ENCODE results near the gene CFAP99. TPM values are rescaled to one million over a fixed set of nuclear protein-coding genes. Genes with fewer than 3 reads are reported as not detected.

CFAP99 gene
- total and polyA plus RNA-seq, 2 of the 8 experiments (the other 6 are each of a cell fraction or from before 2014, with no cell fraction given), result not detected

GRCh38 chr4:2445571-2445970 lies 26.8 kb downstream of the CFAP99 start:
- no peaks in the 10 kb centered on the region for H3K79me1 ChIP-seq (ENCODE audit: low read depth, low read length)
- no peak overlapping the region for H3K9ac ChIP-seq (replicated peaks in 1 of 4; ENCODE audit: extremely low read depth in 1 of 4, low read depth in 3 of 4, low read length in 3 of 4)
- H3K56ac ChIP-seq (replicated peaks; ENCODE audit: insufficient read length, low read depth, low read length), result no peak overlapping the region
- H3K4ac ChIP-seq (replicated peaks; ENCODE audit: insufficient read length, low read depth, low read length), result no peak overlapping the region
- no peak overlapping the region for H2BK12ac ChIP-seq (ENCODE audit: low read depth, low read length)
- no peak overlapping the region for H3K27ac ChIP-seq (ENCODE audit: low read depth, low read length)
- FAIRE-seq (no peak), DNase-seq (ENCODE audit: low read depth in 1 of 2, low spot score in 2 of 2) (no peak)
- no peak overlapping the region for H3K14ac ChIP-seq (ENCODE audit: insufficient read length)
- H3K23ac ChIP-seq (ENCODE audit: insufficient read length), result no peak overlapping the region
- H4K91ac ChIP-seq (replicated peaks; ENCODE audit: insufficient read length, low read length), result no peak overlapping the region
- WGBS, 2 experiments (ENCODE audit: extremely low coverage in 1 of 2, insufficient coverage in 1 of 2, insufficient read length in 1 of 2, insufficient replicate concordance in 2 of 2, low coverage in 1 of 2, low lambda C conversion rate in 2 of 2, missing lambda C conversion rate in 1 of 2), result 86% methylated on average over 6 of the region's 6 CpGs; no CpG with 5 or more reads in 1 of the 2 experiments
- no peak overlapping the region for H2BK20ac ChIP-seq (ENCODE audit: low read length)
- no peak overlapping the region for H3K4me3 ChIP-seq (ENCODE audit: extremely low read depth in 1 of 4, insufficient read depth in 2 of 4, low read depth in 3 of 4, low read length in 4 of 4)
- CTCF ChIA-PET (ENCODE audit: partially characterized antibody), result interaction anchor here (1.0 to 5.5 kb wide), 4 partner anchors 10 to 91 kb away, joined by 3 to 39 read pairs (median 4); no protein-coding TSS in a partner anchor
- no peak overlapping the region for H2BK120ac ChIP-seq (replicated peaks; ENCODE audit: low read depth, low read length)
- no peaks in the 10 kb centered on the region for H3K79me2 ChIP-seq (ENCODE audit: control insufficient read depth in 1 of 2, insufficient read depth in 2 of 2, low read length in 2 of 2)
- H4K5ac ChIP-seq (ENCODE audit: insufficient read length, low read depth, low read length), result no peak overlapping the region
- H2BK15ac ChIP-seq (ENCODE audit: low read length), result no peak overlapping the region
- H3K36me3 ChIP-seq (ENCODE audit: control insufficient read depth in 2 of 4, insufficient read depth in 4 of 4, low read length in 3 of 4), result no peaks in the 10 kb centered on the region
- H3K9me3 ChIP-seq (ENCODE audit: insufficient read depth in 2 of 2, low read depth in 1 of 2, low read length in 1 of 2), result no peaks in the 10 kb centered on the region
- H2AK5ac ChIP-seq (ENCODE audit: low read depth, low read length), result no peak overlapping the region
- no peak overlapping the region for H3K18ac ChIP-seq (ENCODE audit: extremely low read depth, low read length)
- POLR2A ChIA-PET (ENCODE audit: partially characterized antibody), result interaction anchor here (0.9 kb wide), 1 partner anchor 14 kb away, joined by 3 read pairs; no protein-coding TSS in a partner anchor
- no peaks in the 10 kb centered on the region for H3K27me3 ChIP-seq (replicated peaks in 1 of 4; ENCODE audit: control insufficient read depth in 3 of 4, extremely low read depth in 1 of 4, insufficient read depth in 3 of 4, low read length in 3 of 4)
- H2AFZ ChIP-seq (ENCODE audit: low read length), result no peak overlapping the region
- no peaks in the 10 kb centered on the region; a peak in 3 of 7 replicates for H3K4me1 ChIP-seq (replicated peaks in 1 of 4; ENCODE audit: control insufficient read depth in 3 of 4, insufficient read depth in 4 of 4, low read length in 3 of 4)
- H3K23me2 ChIP-seq (ENCODE audit: low read depth, low read length), result peaks cover 15% of the 10 kb centered on the region; the same call in 1 of the 2 replicates
- H2BK5ac ChIP-seq (ENCODE audit: low read depth, low read length), result no peak overlapping the region
- H4K20me1 ChIP-seq (replicated peaks in 1 of 2; ENCODE audit: control insufficient read depth in 1 of 2, insufficient read depth in 2 of 2, low read length in 2 of 2), result peaks cover 0 to 3% of the 10 kb centered on the region in 2 experiments
- H3K4me2 ChIP-seq (ENCODE audit: insufficient read depth in 1 of 2, low read depth in 2 of 2, low read length in 2 of 2), result no peak overlapping the region
- no peak overlapping the region for H4K8ac ChIP-seq (ENCODE audit: extremely low read depth, insufficient read depth, low read length)
- TF ChIP-seq SP4 (IDR thresholded peaks at IDR 0.05; ENCODE audit: low read length) (no peak), MAFK (IDR thresholded peaks at IDR 0.05; ENCODE audit: low read depth, low read length) (no peak), FOSL1 (IDR thresholded peaks at IDR 0.05; ENCODE audit: insufficient read depth, low read depth, low read length) (no peak), KDM4A (IDR thresholded peaks at IDR 0.05; ENCODE audit: low read depth, low read length, severe bottlenecking) (no peak), RBBP5 (IDR thresholded peaks at IDR 0.05; ENCODE audit: borderline replicate concordance, low read depth, low read length) (no peak), TAF7 (optimal IDR thresholded peaks at IDR 0.05; ENCODE audit: borderline replicate concordance, low read depth, low read length) (no peak), SP1 (IDR thresholded peaks at IDR 0.05; ENCODE audit: low read depth, low read length) (no peak), YY1 (IDR thresholded peaks at IDR 0.05; ENCODE audit: low read depth, low read length) (no peak), SIN3A (conservative IDR thresholded peaks at IDR 0.05 in 1 of 2, IDR thresholded peaks at IDR 0.05 in 1 of 2; ENCODE audit: low read depth in 1 of 2, low read length in 2 of 2) (no peak), SAP30 (IDR thresholded peaks at IDR 0.05; ENCODE audit: insufficient read depth, insufficient replicate concordance, low read length) (no peak), BCL11A (IDR thresholded peaks at IDR 0.05; ENCODE audit: low read depth in 2 of 2, low read length in 2 of 2) (no peak), GTF2F1 (IDR thresholded peaks at IDR 0.05; ENCODE audit: borderline replicate concordance, low read depth, low read length) (no peak), CHD1 (IDR thresholded peaks at IDR 0.05; ENCODE audit: low read depth, low read length) (no peak), SP2 (IDR thresholded peaks at IDR 0.05; ENCODE audit: low read length) (no peak), EZH2 (IDR thresholded peaks at IDR 0.05; ENCODE audit: low read depth, low read length, severe bottlenecking) (no peak)

Measured in H1 (cell line).